ENCODE results near the gene DPY19L3.
"Not testable (repeated sequence)": the region's sequence is repeated elsewhere in the genome, so short reads cannot be mapped to it uniquely, and the experiment has no call there.

Gene DPY19L3

GRCh38 chr19:32448026-32448425 is 42.5 kb downstream of the DPY19L3 start:
- no peak for DNase-seq

DNA sequence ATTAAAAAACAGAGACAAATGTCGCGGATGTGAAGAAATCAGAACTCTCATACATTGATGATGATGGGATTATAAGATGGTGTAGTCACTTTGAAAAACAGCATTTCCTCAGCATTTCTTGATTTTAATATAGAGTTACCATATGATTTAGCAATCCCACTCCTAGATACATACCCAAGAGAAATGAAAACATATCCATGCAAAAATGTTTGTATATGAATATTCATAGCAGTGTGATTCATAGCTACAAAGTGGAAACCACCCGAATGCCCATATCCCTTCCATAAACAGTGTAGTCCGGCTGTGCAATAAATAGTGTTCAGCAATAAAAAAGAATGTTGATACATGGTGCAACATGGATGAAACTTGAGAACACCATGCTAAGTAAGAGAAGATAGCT is 44.6 kb downstream of the DPY19L3 start:
- no peak for DNase-seq

GRCh38 chr19:32453736-32454135 is 48.2 kb downstream of the DPY19L3 start:
- DNase-seq: no peak

DNA sequence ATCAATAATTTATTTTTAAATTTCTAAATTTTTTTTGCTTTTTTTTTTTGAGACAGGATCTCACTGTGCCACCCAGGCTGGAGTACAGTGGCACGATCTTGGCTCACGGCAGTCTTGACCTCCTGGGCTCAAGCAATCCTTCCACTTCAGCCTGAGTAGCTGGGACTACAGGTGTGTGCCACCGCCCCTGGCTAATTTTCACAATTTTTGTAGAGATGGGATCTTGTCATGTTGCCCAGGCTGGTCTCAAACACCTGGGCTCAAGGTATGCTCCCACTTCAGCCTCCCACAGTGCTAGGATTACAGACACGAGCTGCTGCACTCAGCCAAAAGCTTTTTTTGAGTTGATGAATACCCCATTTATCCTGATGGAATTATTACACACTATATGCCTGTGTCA is 50.8 kb downstream of the DPY19L3 start:
- DNase-seq: no peak

DNA sequence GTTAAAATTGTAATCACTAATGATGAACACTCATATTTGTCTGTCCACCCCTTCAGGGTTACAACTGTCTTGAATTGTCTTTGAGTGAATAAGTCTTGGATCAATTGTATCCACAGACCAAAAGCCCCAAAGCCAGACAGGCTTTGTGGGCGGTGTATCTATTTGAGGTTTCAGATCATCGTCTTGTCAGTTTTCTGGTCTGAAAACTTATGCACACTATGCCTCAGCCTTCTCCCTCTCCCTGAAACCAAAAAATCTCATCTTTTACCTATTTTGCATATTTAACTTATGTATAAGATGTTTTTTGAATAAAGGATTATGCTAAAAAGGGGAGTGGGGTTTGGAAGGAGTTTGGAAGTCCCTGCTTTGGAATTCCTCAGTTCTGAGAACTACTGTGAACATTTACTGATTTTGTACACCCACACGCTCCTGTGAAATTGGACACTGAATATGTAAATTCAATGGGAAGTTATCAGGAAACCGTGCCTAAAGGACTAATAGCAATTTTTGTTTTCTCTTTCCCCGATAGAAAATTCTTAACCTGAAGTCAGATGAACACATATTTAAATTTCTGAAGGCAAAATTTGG is 52.1 kb downstream of the DPY19L3 start:
- DNase-seq: no peak

DNA sequence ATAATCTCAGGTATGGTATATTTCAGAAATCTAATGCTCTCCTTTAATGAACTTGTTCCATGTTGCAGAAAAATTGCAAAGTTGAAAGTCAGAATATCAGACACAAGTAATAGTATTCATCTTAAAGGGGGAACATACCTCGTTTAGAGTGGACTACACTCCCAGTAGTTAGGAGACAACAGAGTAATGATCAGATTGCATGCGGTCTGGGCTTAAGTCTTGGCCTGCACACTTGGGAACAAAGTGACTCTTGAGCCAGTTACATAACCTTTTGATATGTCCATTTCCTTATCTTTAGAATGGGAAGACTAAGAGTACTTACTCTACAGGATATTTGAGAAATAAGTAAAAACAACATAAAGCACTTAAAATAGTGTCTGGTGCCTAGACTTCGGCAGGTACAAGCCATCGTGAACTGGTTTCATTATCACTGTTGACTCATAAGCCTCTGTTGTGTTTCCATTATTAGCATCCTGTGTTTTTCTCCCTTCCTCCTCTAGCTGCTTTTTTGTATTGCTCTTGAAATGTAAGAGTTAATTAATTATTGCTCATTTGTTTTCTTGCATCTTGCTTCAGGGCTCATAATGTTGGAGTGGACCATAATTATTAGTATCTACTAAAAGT is 53.0 kb downstream of the DPY19L3 start:
- DNase-seq: no peak

DNA sequence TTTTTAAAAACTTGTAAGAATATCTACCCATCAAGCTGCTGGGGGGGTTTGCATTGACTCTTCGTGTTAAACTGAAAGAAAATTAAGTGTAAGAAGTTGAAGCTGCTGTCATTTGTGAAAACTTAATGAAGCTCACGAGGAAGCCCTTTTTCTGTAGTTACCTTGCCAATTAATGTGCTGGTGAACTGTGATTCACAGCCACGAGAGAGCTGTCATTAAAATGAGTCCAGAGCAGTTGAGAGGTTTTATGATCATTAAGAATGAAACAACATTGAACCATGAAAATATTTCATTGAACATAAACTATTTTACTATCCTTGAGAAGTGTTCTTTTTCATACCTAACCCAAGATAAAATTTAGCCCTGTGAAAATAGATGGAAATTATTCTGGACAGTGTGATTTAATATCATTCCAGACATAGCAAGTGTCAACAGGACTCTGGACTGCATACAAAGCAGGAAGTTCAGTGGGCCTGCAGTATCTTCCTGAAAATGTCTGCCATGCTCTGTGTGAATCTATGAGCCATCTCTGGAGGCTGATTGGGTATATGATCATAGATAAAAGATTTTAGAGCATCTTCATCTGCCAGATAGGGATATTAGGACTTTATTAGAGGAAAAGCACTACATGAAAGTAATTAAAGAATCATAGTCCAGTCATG is 53.8 kb downstream of the DPY19L3 start:
- DNase-seq: no peak

GRCh38 chr19:32460476-32460875 is 54.9 kb downstream of the DPY19L3 start:
- no peak for DNase-seq

- DNase-seq: no peak
These were observed 58.7 kb downstream of the DPY19L3 start for GRCh38 chr19:32464279-32464678.

DNA sequence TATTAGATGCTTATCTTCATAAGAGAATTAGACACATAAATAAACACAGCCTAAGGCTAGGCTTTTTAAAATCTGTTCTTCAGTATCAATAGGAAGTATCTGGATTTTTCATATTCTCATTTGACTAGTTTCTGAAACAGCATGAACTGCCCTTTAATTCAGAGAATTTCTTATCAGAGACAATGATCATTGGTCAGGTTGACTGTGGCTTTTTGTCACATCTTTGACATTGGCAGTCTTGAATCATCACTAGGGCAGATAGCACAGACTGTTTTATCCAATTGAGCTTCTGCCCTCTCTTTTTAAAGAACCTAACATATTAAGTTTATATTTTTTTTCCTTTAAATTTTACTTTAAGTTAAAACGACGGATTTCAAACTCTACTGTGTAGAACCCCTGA is 59.6 kb downstream of the DPY19L3 start:
- no peak for DNase-seq

DNA sequence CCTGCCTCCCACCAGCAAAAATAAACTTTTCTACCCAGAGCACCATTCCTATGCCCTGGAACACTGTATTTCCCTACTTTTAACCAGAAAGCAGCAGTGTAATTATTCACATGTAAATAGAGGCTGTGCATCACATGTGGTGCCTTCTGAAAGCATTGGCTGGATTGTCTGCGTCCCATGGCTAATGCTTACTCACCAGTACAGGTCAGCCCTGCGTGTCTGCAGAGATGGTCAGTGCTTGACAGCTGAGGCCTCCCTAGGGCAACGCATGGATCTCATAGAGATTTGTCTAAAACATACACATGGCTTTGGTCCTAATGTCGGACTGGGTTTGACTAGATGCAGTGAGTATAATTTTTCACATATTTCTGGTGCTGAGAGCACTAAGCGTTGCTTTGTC is 64.2 kb downstream of the DPY19L3 start:
- DNase-seq: no peak

DNA sequence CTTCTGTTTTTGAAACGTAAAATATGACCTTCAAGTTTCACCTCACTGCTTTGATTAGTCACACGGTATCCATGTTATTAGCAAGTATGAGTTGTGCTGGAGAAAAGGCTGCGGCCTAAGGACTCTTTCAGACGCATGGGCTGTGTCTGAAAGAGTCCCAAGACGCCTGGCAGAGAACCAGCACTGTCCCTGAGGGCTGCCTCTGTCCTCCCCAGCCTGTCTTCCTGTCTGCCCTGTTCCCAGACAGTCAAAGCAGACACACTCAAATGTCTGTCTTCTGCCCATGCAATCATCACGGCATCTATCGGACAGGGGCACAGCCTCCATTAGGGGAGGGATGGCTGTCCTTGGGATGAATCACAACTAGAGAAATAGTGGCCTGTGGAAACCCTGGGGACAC is 65.5 kb downstream of the DPY19L3 start:
- peak in 2 of 14 donors; percentile 19 to 26 for DNase-seq

GRCh38 chr19:32471811-32472210 is 66.2 kb downstream of the DPY19L3 start:
- DNase-seq: no peak

GRCh38 chr19:32475141-32476031 is 69.8 kb downstream of the DPY19L3 start:
- no peak for DNase-seq

GRCh38 chr19:32476032-32476350 is 70.4 kb downstream of the DPY19L3 start:
- DNase-seq: no peak

DNA sequence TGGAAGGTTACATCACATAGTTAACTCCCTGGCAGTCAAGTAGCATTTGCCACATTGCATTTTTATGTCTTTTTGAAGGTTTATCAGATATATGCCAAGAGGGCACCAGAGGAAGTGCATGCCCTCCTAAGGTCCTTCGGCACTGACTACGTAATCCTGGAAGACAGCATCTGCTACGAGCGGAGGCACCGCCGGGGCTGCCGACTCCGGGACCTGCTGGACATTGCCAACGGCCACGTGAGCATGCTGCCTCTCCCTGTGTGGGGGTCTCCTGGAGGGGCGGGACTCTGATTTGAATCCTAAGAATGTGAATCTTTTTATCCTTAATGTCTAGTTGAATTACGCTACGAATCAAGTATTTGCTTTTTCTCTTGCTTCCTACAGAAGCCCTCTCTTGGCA is 74.8 kb downstream of the DPY19L3 start:
- DNase-seq: no peak

DNA sequence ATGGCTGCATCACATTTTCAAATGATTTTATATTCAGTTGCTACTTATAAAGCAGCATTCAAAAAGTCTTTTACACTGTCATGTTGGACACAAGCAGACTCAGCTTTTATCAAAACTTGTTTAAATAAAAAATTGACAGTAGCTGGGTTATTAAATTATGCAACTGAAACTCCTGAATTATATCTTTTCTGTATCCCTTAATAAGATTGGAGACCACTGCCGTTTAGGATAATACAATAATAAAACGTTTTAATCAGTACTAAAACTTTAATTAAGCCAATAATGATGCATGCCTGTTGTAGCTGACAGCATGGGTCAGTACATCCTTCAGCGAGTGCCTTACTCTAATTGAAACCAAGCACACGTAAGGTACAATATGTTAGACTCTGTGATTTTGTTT is 78.0 kb downstream of the DPY19L3 start:
- DNase-seq: no peak

- DNase-seq: no peak
These were observed 84.4 kb downstream of the DPY19L3 start for GRCh38 chr19:32489971-32490370.

GRCh38 chr19:32497391-32497790 is 91.8 kb downstream of the DPY19L3 start:
- DNase-seq: no peak

- DNase-seq: no peak
These were observed 93.2 kb downstream of the DPY19L3 start for GRCh38 chr19:32498648-32499200.

- DNase-seq: not testable (repeated sequence)
These were observed 106.9 kb downstream of the DPY19L3 start for GRCh38 chr19:32512498-32512897.

DNA sequence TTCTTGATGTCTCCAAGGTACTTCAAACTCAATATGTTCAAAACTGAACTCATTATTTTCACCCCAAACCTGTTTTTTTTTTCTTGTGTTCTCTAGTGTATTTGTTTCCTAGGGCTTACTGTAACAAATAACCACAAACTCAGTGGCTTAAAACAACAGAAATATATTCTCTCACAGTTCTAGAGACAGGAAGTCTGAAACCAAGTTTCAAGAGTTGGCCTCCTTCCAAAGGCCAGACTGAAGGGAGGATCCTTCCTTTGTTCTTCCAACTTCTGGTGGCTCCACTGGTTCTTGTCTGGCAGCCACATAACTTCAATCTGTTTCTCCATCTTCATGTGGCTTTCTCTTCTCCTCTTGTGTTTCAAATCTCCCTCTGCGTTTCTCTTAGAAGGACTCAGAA is 113.5 kb downstream of the DPY19L3 start:
- DNase-seq: no peak

DNA sequence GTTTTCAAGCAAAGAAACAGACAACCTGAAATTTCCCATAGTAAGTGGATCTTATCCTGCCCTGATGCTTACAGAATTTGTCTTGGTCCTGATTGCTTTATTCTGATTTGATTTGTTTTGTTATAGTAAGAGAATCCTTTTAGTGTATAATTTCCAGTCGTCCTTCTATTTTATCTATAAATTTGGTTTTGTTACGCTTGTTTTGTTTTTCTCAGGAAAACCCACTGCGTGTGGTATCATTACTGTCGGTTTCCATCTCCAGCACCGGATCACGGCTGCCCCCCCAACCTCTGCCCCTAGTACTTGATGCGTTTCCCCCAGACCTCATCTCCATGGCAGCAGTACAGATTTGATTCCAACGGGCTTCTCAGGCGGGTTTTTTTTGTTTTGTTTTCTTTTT is 117.4 kb downstream of the DPY19L3 start:
- no peak for DNase-seq

All from C1 segment of cervical spinal cord (tissue), 14 donors.